ENCODE data around the gene HRC.
"Not testable (repeated sequence)": the region's sequence is repeated elsewhere in the genome, so short reads cannot be mapped to it uniquely, and the experiment has no call there.

Gene HRC

GRCh38 chr19:49155005-49155819 is at the start of gene HRC:
Gene HRC, minus strand, starts transcription at chr19:49155396. Its CDS starts 159 bp downstream, at chr19:49155237.
- no peak for DNase-seq

- DNase-seq: no peak
These were observed 45.8 kb upstream of the HRC start for GRCh38 chr19:49201042-49201441.

GRCh38 chr19:49200238-49200862 is 45.2 kb upstream of the HRC start:
- DNase-seq: no peak

GRCh38 chr19:49196527-49197240 is 41.5 kb upstream of the HRC start:
- DNase-seq: no peak

- no peak for DNase-seq
These were observed 39.2 kb upstream of the HRC start for GRCh38 chr19:49194408-49194807.

GRCh38 chr19:49193822-49194394 is 38.7 kb upstream of the HRC start:
- DNase-seq: no peak

- DNase-seq: no peak
These were observed 35.6 kb upstream of the HRC start for GRCh38 chr19:49190781-49191180.

- no peak for DNase-seq
These were observed 34.1 kb upstream of the HRC start for GRCh38 chr19:49189259-49189658.

- no peak for DNase-seq
These were observed 33.5 kb upstream of the HRC start for GRCh38 chr19:49188626-49189200.

GRCh38 chr19:49186108-49186507 is 30.9 kb upstream of the HRC start:
- DNase-seq: no peak

GRCh38 chr19:49182848-49183375 is 27.7 kb upstream of the HRC start:
- no peak for DNase-seq

GRCh38 chr19:49182010-49182847 is 27.0 kb upstream of the HRC start:
- not testable (repeated sequence) for DNase-seq

GRCh38 chr19:49180659-49181058 is 25.5 kb upstream of the HRC start:
- no peak for DNase-seq

- no peak for DNase-seq
These were observed 18.0 kb upstream of the HRC start for GRCh38 chr19:49173198-49173597.

- DNase-seq: no peak
These were observed 13.2 kb upstream of the HRC start for GRCh38 chr19:49168421-49168820.

GRCh38 chr19:49167857-49168409 is 12.7 kb upstream of the HRC start:
- no peak for DNase-seq

- no peak for DNase-seq
These were observed 10.7 kb upstream of the HRC start for GRCh38 chr19:49165865-49166301.

- no peak for DNase-seq
These were observed 10.0 kb upstream of the HRC start for GRCh38 chr19:49165111-49165750.

- DNase-seq: no peak
These were observed 6.8 kb upstream of the HRC start for GRCh38 chr19:49161987-49162386.

- DNase-seq: no peak
These were observed 5.4 kb upstream of the HRC start for GRCh38 chr19:49160450-49161189.

All from NCI-H1694 treated with DMSO at 0.1 percent for 48 hours (cell line).